GM15510 (cell line): Measurements from ENCODE around the gene EDC3.

ENCODE experiments used
- POLR2A ChIP-seq: IDR thresholded peaks from 3 replicates; pipeline ENCODE4 v1.6.1; 2011; ENCODE audit warnings: borderline replicate concordance; ENCODE audit not compliant: insufficient read length; ENCODE audit errors: extremely low read depth

Gene EDC3

DNA sequence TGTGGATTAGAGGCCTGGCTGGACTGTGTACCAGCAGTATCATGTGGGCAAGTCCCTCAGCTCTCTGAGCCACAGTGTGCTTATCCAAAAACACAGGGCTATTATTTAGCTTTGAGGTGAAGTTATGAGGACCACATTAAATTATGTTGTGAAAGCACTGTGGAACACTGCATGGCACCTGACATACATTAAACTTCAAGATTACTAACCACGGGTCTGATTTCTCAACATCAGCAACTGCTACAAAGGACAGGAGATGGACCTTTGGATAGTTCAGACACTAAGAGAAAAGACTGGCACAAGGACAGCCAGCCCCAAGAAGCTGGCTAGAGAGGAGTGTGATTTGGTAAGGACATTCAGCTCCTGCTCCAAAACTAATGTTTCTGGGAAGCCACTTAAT is 58.8 kb downstream of the EDC3 start:
- TF ChIP-seq POLR2A: no peak

DNA sequence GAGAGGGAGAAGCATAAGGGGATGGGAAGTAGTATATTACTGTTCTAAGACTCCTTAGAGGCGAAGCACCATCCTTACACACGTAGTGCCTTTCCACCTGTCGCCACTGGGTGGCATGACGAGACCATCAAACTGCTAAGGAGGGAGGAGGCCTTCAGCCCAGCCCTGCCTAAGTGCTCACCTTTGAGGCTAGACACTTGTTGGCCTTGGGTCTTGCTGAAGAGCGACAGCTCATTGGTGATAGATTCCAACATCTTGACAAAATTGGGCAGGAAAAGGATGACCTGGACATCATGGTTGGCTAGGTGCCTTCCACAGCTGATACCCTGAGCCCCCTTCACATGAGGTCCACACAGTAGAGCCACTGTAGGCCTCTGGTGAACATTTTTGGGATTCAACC is 60.6 kb downstream of the EDC3 start:
- no peak for TF ChIP-seq POLR2A

DNA sequence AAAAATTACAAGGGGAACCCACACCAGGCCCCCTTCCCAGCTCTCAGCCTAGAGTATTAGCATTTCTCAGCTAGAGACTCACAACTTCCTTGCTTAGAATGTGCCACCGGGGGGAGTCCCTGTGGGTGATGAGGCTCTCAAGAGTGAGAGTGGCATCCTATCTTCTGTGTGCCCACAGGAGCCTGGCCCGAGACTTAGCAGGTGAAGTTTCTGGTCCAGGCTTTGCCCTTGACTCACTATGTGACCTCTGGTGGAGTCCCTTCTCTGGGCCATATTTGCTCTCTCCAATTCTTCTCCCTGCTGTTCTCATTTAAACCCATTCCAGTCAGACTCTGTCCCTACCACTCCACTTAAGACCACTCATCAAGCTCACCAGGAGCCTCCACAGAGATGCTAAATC is 62.0 kb downstream of the EDC3 start:
- TF ChIP-seq POLR2A: no peak

DNA sequence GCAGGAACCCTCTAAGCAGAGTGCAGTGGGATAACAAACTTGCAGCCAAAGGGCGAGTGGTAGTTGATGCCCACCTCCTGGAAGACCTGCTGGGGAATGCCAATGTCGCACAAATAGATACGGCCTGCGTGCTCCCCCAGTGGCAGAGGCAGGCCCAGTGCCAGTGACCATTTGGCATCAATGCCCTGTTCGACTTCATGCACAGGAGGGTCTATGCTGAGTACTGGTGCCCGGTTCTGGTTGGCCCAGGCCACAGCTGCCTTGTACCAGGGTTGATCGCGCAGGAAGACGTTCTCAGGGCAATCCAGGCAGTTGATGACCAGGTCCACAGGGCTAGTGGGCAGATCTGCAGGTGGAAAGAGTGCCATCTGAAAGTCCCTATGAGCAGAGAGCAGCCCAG is 63.2 kb downstream of the EDC3 start:
- TF ChIP-seq POLR2A: no peak

DNA sequence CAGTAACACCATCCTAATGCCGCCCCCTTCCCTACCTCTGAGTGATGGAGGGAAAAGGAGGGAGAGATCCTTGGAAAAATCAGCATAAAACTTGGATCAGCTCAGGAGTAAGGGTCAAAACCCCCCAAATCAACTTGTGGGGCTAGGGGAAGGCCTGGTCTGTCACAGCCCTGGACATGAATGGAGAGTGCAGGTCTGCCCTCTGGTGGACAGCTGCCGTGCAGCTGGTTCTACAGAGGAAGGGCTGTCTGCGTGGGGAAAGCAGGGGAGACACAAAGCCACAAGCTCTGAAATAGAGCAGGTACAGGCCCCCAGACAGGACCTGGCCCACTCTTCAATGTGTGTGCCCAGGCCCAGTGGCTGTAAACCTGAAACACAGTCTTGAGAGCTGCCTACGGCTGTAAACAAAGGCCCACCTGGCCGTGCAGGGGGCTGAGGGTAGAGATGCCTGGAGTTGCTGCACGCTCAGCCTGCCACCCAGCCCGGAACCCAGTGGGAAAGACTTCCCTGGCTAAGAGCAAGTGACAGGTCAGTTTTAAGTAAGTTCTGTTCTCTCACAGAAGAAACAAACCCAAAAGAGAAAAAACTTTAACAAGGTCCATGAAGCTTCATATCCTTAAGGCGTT is 63.8 kb downstream of the EDC3 start:
- no peak for TF ChIP-seq POLR2A

DNA sequence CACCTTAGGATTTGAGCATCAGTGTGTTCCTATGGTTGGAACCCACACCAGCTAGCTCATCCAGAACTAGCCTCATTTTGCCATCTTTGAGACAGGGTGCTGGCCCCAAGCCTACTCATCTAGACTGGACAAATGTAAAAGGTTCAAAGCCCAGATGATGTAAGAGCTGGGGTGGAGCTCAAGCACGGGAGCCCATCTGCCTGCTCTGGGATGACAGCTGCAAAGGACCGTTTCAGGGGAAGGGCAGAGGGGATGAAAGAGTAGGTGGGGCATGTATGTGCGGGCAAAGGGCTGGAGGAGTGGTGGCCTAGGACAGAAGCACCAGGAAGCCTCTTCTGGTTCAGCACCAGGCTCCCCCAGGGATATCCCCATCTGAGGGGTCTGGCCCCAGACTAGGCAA is 64.4 kb downstream of the EDC3 start:
- TF ChIP-seq POLR2A: no peak

DNA sequence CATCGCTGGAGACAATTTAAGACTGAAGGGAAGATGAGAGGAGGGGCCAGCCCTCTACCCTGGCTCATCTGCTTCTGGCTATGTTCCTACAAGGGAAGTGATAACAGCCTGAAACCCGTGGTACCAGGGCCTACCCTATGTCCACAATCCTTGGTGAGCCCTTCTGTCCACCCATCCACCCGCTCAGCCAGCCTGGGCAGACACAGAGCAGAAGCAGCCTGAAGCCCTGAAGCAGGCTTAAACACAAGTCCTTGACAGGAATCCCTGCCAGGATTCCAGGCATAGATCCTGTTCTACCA is 64.8 kb downstream of the EDC3 start:
- no peak for TF ChIP-seq POLR2A

DNA sequence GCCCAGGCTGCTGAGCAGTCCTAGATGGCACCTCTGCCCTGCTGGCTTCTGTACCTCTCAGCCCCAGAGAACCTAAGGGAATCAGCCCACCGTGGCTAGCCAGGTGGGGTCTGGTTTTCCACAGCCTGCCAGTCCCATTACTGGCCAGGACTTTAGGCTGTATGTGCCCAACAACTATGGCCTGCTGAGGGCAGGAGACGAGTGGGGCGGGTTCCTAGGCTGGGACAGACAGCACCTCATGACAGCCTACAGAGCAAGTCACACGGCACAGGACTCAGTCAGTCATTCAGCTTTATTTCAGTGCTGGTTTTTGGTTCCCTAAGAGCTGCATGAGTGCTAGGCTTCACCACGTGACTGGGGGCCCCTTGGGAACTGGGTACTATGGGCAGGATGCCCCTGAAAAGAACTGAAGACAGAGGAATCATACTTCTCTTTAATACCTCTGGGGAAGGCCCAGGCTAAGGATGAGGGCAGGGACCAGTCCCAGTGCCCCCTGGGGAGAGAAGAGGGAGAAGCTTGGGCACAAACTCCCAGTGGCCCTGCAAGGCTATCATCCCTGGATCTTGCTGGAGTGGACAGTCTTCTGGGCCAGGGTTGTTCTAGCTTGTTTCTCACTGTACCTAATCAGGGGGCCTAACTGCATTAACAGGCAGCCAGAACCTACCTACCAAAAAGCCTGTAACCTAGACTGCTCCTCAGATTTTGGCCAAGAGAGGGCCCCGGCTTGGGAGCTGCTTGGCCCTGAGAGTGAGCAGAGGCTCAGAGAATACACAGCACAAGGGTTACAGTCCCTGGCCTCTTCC is 65.3 kb downstream of the EDC3 start:
- TF ChIP-seq POLR2A: no peak

DNA sequence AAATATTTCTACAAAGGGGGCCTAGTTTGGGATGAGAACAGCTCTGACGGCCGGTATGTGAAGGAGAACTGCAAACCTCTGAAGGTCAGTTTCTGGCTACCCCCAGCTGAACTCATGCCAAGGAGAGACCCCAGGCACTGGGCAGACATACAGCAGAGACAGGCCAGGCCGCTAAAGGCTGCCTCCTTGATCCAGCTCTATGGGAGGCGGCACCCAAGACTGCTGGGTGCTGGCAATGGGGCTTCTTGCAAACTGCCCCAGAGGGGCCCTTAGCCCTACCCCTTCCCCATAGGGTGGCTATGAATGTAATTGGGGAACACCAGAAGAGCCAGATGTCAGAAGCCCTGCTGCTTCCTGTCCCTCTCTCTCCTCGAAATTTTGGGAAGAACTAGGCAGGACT is 66.9 kb downstream of the EDC3 start:
- TF ChIP-seq POLR2A: no peak

DNA sequence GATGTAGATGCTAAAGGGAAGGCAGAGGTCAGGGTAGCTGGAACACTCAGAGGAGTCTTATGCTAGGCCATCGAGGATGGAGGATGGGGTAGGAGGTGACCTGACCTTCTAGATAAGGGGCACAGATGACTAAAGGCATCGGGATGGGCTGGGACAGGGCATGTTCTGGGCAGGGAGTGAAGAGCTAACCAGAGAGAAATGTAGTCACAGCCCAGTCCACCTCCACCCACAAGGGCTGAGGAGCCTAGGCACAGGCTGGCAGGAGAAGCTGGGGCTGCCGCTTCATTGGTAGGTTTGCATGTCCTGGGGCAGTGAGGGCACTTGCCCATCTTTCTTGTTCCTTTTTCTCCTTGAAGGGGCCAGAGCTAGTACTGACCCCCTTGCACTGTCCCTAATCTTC is 67.6 kb downstream of the EDC3 start:
- TF ChIP-seq POLR2A: no peak

DNA sequence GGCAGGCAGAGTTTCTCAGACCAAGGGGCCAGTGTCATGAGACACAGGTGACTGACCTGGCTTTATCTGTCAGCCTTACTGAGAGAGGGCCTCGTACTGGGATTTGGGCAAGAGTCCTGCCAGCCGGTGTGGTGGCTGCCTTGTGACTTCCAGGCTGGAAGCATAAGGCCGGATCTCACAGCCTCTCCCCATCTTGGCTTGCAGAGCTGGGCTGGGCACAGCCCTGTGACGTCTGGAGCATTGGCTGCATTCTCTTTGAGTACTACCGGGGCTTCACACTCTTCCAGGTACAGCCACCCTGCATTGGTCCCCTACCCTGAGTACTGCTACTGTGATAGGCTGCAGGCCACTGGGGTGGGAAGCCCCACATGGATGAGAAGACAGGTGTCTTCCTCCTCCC is 68.1 kb downstream of the EDC3 start:
- no peak for TF ChIP-seq POLR2A

DNA sequence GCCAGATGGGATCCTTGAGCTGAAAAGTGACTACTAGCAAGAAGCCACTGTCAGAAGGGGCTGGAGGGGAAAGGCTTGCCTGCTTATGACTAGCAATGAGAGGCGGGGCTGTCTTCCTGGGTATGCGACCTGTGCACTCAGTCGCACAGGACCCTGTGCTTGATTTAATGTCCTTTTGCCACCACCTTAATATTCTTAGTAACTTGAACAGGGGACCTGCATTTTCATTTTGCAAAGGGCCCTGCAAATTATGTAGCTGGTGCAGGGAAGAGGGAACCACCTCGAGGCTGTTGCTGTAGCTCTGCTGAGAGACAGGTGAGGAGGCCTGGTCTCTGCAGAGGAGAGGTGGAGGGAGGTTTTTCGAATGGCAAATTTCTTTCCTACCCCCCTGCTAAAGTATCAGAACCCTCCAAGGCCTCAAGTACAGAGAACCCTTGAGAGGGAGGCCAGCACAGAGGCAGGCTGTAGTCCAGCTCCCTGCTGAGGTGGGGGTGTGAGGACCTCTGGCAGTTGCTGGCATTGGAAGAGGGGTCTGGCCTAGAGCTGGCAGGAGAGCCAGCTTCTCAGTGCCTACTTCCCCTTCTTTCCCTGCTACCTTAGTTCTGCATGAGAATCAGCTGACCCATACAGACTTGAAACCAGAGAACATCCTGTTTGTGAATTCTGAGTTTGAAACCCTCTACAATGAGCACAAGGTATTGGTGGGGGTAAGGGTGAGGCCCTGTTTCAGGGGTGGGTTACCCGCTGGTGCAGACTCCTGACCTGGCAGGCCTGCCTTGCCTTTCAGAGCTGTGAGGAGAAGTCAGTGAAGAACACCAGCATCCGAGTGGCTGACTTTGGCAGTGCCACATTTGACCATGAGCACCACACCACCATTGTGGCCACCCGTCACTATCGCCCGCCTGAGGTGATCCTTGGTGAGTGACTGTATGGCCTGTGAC is 68.8 kb downstream of the EDC3 start:
- no peak for TF ChIP-seq POLR2A

DNA sequence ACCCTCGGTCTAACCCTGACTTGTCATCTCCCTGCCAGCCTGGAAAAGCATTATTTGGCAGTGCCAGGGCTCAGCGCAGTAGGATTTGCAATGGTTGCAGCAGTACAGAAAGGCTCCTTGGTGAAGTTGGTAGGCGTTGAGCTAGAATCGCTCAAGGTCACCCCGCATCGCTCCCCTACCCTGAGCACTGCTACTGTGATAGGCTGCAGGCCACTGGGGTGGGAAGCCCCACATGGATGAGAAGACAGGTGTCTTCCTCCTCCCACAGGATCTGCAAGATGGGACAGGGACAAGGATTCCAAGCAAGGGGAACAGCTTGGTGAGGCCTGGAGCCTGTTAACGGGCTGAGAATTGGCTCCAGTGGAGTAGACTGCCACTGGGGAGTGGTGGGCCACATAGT is 69.5 kb downstream of the EDC3 start:
- no peak for TF ChIP-seq POLR2A

DNA sequence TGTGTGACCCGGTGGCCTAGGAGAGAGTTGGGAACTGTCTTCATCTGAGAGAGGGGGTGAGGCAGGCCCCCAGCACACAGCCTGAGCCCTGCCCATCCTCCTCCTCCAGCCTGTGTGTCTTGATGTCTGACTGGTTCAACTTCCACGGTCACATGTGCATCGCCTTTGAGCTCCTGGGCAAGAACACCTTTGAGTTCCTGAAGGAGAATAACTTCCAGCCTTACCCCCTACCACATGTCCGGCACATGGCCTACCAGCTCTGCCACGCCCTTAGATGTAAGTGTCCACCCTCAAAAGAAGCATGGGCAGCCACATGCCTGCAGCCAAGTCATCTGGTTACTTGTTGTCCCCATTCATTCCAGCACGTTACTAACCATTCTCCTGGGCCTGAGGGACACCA is 70.1 kb downstream of the EDC3 start:
- TF ChIP-seq POLR2A: no peak

DNA sequence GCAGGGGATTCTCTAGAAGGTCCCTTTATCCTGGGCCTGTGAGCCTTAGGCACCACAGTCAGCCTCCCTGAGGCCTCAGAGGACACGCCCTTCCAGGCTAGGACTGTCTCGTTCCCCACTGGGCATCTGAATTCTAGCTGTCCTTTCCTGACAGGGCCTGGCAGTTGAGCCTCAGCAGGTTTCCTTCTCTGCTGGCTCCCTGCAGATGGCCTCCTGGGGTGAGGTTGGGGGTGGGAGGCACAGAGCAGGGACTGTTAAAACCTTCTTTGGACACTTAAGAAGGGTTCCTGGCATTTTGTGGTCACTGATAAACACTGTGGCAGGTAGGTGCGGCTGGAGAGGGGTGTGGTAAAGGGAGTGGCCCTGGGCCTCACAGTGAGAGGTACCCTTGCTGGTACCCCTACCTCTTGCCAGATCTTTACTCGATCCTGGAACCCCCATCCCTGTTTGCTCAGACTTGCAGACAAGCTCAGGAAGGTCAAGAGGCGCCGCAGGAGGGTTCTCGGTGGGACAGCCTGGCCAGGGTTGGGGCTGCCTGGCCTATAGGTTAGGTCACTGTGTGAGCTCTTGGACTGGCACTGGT is 71.7 kb downstream of the EDC3 start:
- TF ChIP-seq POLR2A: no peak

DNA sequence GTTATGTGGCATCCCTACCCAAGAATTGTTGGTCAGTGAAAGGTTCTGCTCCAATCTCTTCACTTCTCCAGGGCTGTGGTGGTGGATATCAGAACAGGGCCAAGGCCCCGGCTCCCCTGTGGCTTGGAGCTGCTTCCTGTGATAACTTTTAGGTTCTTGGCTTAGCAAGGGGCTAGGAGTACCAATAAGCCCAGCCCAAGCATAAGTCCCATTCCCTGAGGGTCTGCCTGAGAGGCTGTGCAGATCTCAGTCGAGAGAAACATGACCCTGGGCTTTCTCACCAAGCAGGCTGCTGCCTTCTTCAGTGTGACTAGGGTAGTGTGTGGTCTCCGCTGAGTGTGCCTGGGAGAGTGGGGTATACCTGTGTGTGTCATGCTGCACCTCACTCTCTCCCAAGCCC is 73.1 kb downstream of the EDC3 start:
- no peak for TF ChIP-seq POLR2A

DNA sequence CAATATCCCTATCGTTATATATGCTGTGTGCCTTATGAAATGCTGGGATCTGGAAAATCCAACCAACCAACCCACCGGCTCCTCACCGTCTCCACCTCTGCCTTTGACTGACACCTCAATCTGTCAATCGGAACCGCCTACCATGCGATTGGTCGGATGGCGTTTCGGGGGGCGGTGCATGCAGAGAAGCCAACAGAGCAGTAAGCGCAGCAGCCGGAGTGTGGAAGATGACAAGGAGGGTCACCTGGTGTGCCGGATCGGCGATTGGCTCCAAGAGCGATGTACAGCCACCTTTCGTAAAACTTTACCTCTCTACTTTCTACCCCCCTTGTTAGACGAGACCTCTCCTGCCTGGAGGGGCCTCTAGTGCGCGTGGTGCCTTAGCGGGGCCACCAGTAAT is 73.9 kb downstream of the EDC3 start:
- no peak for TF ChIP-seq POLR2A
